GM18517 (cell line): Measurements from ENCODE around the gene TMEM106A.
"Not testable (repeated sequence)": the region's sequence is repeated elsewhere in the genome, so short reads cannot be mapped to it uniquely, and the experiment has no call there.

ENCODE experiments used
- ATAC-seq: cut with Tn5 transposase; IDR thresholded peaks from one replicate; pipeline ENCODE4 v1.9.1; 2021; ENCODE audit warnings: mild to moderate bottlenecking, moderate library complexity; ENCODE audit not compliant: unreplicated experiment

The TMEM106A gene, protein sequence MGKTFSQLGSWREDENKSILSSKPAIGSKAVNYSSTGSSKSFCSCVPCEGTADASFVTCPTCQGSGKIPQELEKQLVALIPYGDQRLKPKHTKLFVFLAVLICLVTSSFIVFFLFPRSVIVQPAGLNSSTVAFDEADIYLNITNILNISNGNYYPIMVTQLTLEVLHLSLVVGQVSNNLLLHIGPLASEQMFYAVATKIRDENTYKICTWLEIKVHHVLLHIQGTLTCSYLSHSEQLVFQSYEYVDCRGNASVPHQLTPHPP

DNA sequence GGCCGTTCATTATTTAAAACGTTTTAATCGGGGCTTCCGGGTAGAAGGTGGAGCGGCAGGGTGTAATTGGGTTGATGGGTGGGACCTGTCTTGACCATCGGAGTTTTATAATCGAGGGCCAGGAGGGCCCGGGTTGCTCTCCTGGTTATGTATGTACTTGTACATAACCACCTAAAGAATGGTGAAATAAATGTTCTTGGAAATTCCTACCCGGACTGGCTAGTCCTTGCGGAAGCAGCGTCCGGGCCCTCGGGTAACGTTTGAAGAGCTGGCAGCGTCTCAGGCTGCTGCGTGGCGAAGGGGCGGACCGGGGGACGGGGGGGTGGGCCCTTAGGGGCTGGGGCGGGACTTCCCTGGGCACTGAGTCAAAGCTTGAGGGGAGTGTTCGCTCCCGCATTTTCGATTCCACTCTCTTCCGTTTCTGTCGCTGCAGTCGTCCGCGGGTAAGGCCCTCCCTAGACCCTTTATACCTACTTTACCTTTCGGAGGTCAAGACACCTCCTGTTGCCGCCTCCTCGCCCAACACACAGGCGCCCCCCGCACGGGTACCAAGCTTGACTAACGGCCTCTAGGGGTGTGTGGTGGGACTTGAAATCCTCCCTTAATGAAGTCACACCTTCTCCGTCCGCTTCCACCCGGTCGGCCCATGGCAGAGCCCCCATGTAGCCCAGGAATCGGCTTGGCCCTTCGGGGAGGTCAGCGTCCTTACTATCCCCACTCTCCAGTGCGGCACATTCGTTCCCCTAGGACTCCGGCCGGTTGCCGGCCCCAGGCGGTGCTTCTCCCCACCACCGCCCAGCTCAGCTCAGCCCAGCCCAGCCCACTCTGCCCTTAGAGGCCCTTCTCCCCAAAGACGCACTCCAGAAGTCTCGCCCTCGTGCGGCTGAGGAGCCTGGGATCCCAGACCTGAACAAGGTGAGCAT is at the start of gene TMEM106A:
Gene TMEM106A, plus strand, starts transcription at position 396 of the 923 bp plus-strand sequence. CDS start 1,167 bp downstream, outside the sequence.
- ATAC-seq: peak; percentile 65

DNA sequence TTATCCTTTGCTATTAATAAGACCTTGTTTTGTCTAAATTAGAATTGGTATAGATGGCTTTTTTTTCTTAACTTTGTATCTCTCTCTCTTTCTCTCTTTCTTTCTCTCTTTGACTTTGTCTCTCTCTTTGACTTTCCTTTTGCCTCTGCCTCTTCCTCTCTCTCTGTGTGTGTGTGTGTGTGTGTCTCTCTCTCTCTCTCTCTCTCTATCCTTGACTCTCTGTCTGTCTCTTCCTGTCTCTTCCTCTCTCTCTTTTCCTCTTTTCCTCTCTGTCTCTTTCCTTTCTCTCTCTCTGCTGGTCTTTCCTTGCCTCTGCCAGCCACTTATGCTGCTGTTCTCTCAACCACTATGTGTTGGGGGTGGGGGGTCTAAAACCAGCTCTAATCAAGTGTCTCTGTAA is 45.7 kb upstream of the TMEM106A start:
- ATAC-seq: not testable (repeated sequence)

DNA sequence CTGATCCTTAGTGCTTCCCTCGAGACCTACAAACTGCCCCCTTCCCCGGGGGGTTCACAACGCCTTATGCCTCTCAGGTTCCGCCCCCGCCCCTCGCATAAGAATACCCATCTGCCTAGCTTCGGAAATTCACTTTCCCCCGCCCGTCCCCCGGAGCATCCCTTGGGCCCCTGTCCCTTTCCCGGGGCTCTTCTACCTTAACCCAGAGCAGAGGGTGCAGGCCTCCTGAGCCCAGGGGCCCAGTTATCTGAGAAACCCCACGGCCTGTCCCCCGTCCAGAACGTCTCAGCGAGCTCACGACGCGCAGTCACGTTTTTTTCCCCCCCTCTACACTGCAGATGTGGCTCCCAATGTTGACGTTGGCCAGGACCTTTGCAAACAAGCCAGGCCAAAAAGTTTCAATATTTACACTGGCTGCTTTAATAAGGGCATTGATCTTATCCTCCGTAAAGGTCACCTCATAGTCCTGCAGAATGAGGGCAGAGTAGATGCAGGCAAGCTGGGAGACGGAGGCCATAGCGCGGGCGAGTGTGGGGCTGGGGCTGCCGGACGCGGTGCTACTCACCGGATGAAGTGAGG is 42.0 kb upstream of the TMEM106A start:
- ATAC-seq: peak; percentile 11

GRCh38 chr17:43170140-43170765 is 41.4 kb upstream of the TMEM106A start:
- ATAC-seq: peak; percentile 62

GRCh38 chr17:43170766-43171585 is 40.7 kb upstream of the TMEM106A start, which contains the start of gene NBR1:
Gene NBR1, plus strand, starts transcription at chr17:43171214. Its CDS starts 4,586 bp downstream, at chr17:43175800.
- ATAC-seq: peak; percentile 77

- no peak for ATAC-seq
These were observed 39.8 kb upstream of the TMEM106A start for GRCh38 chr17:43171586-43172487.

- no peak for ATAC-seq
These were observed 36.2 kb upstream of the TMEM106A start for GRCh38 chr17:43175213-43176118.

DNA sequence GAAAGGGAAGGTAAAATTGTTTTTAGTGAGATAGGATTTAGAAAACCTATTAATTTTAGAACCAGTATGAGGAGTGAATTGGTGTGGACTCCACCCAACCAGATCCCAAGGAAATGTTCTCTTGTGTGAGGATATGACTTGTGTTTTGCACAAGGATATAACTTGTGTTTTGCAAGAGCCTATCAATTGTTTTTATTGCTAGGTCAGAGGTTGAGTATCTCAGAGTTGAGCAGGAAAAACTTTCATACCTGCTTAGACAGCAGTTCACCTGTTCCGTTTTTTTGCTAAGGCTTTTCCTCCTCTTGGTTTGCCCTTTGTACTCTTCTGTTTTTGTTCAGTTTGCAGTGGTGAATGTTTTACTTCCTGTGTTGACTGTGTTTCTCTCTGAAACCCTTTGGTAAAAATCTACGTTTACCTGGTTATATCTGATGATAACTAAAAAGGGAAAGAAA is 35.5 kb upstream of the TMEM106A start:
- ATAC-seq: no peak

DNA sequence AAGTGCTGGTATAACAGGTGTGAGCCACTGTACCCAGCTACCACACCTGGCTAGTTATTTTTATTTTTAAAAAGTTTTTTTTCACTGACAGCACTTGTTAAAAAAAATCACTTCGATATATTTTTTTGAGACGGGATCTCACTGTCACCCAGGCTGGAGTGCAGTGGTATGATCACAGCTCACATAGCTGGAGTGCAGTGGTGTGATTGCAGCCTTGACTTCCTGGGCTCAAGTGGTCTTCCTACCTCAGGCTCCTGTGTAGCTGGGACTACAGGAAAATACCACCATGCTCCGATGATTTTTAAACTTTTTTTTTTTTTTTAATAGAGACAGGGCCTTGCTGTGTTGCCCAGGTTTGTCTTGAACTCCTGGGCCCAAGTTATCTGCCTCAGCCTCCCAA is 27.8 kb upstream of the TMEM106A start:
- no peak for ATAC-seq

DNA sequence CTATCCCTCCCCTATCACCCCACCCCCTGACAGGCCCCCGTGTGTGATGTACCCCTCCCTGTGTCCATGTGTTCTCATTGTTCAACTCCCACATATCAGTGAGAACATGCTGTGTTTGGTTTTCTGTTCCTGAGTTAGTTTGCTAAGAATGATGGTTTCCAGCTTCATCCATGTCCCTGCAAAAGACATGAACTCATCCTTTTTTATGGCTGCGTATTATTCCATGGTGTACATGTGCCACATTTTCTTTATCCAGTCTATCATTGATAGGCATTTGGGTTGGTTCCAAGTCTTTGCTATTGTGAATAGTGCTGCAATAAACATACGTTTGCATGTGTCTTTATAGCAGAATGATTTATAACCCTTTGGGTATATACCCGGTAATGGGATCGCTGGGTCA is 25.0 kb upstream of the TMEM106A start:
- ATAC-seq: not testable (repeated sequence)

DNA sequence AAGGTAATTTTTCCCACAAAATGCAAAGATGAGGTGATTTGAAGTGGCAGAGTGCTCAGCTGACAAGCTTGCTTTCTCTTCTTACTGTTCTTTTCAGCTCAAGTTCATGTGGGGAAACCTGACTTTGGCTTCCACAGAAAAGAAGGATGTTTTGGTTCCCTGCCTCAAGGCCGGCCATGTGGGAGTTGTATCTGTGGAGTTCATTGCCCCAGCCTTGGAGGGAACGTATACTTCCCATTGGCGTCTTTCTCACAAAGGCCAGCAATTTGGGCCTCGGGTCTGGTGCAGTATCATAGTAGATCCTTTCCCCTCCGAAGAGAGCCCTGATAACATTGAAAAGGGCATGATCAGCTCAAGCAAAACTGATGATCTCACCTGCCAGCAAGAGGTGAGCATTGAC is 18.4 kb upstream of the TMEM106A start:
- ATAC-seq: no peak

GRCh38 chr17:43199633-43200032 is 12.0 kb upstream of the TMEM106A start:
- no peak for ATAC-seq

DNA sequence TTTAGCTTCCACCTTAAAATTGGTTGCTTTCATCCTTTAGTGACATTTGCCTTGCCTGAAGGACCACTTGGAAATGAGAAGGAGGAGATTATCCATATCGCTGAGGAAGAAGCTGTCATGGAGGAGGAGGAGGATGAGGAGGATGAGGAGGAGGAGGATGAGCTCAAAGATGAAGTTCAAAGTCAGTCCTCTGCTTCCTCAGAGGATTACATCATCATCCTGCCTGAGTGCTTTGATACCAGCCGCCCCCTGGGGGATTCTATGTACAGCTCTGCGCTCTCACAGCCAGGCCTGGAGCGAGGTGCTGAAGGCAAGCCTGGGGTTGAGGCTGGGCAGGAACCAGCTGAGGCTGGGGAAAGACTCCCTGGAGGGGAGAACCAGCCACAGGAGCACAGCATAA is 11.5 kb upstream of the TMEM106A start:
- no peak for ATAC-seq

DNA sequence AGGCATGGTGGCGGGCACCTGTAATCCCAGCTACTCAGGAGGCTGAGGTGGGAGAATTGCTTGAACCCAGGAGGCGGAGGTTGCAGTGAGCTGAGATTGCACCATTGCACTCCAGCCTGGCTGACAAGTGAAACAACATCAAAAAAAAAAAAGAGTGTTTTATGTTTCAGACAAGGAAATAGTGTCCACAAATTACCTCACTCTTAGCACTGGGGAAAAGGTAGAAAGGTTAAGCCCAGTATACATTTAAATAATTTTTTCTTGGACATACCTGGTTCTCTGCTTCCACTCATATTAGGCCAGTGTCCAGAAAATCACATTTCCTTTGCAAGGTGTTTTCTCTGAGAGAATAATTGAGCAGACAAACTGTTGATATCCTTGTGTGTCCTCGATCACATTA is 8.7 kb upstream of the TMEM106A start:
- ATAC-seq: not testable (repeated sequence)

GRCh38 chr17:43210576-43210975 is 1.1 kb upstream of the TMEM106A start:
- no peak for ATAC-seq

- ATAC-seq: no peak
These were observed 574 bp upstream of the TMEM106A start for GRCh38 chr17:43211123-43211479.

DNA sequence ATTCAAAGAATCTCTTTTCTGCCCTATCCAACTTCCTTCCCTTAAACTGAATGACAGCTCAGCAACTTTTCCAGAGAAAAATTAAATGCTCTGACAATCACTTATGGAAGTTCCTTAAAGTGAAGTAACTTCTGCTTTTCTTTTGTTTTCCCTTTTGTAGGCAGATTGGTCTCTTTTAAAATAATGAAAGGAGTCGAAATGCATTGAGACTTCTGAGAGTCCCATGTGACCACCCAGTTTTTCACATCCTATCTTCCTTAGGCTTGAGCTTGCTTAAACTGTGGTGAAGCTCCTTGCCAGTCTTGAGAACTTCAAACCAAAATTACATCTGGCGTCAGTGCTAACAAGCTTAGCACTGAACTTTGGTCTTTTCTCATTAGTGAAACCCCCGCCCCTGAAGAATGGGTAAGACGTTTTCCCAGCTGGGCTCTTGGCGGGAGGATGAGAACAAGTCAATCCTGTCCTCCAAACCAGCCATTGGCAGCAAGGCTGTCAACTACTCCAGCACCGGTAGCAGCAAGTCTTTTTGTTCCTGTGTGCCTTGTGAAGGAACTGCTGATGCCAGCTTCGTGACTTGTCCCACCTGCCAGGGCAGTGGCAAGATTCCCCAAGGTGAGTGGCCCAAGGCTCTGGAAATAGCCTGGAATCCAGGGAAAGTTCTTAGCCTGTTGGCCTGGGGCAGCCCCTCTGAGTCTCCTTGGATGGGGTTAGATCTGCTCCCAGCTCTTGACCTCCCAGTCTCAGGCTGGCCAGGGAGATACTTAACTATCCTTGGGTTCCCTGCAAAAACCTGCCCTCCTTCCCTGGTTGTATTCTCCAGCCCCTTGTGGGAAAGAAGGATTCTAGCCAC is 1.2 kb downstream of the TMEM106A start:
- ATAC-seq: no peak
